ENCODE results near the gene TIGD1.

GRCh38 chr2:232520489-232520888 lies 29.9 kb downstream of the TIGD1 start:
- no peak for TF ChIP-seq CTCF (conservative IDR thresholded peaks at IDR 0.05; ENCODE audit: low read length)
- TF ChIP-seq EZH2phosphoT487 (IDR thresholded peaks at IDR 0.05; ENCODE audit: borderline replicate concordance, low read depth, low read length), result no peak
